ENCODE data around the gene PGA4.
"Not testable (repeated sequence)": the region's sequence is repeated elsewhere in the genome, so short reads cannot be mapped to it uniquely, and the experiment has no call there.

The PGA4 gene

GRCh38 chr11:61222047-61222446, at the start of gene PGA4:
TSS of gene PGA4 (plus strand) at chr11:61222347. CDS start at chr11:61222401, 54 bp downstream.
- not testable (repeated sequence) for DNase-seq

- DNase-seq: no peak
Measured at GRCh38 chr11:61172356-61172755, 49.8 kb upstream of the PGA4 start.

- no peak for DNase-seq
Measured at GRCh38 chr11:61172888-61173287, 49.3 kb upstream of the PGA4 start.

- no peak for DNase-seq
Measured at GRCh38 chr11:61173456-61173855, 48.7 kb upstream of the PGA4 start.

GRCh38 chr11:61174273-61174672, 47.9 kb upstream of the PGA4 start:
- DNase-seq: no peak

- no peak for DNase-seq
Measured at GRCh38 chr11:61174949-61175348, 47.2 kb upstream of the PGA4 start.

- no peak for DNase-seq
Measured at GRCh38 chr11:61176446-61176845, 45.7 kb upstream of the PGA4 start.

GRCh38 chr11:61180205-61180604, 41.9 kb upstream of the PGA4 start:
- DNase-seq: not testable (repeated sequence)

GRCh38 chr11:61181489-61181888, 40.7 kb upstream of the PGA4 start:
- DNase-seq: no peak

- no peak for DNase-seq
Measured at GRCh38 chr11:61183645-61184044, 38.5 kb upstream of the PGA4 start.

- no peak for DNase-seq
Measured at GRCh38 chr11:61186504-61186903, 35.6 kb upstream of the PGA4 start.

- peak; percentile 62 for DNase-seq
Measured at GRCh38 chr11:61187505-61188130, 34.5 kb upstream of the PGA4 start.

- DNase-seq: no peak
Measured at GRCh38 chr11:61189933-61190332, 32.2 kb upstream of the PGA4 start.

GRCh38 chr11:61193596-61193995, 28.6 kb upstream of the PGA4 start:
- DNase-seq: no peak

- no peak for DNase-seq
Measured at GRCh38 chr11:61194169-61194671, 27.9 kb upstream of the PGA4 start.

- no peak for DNase-seq
Measured at GRCh38 chr11:61194981-61195695, 27.0 kb upstream of the PGA4 start.

GRCh38 chr11:61195719-61196118, 26.4 kb upstream of the PGA4 start:
- no peak for DNase-seq

- no peak for DNase-seq
Measured at GRCh38 chr11:61198361-61198760, 23.8 kb upstream of the PGA4 start.

- no peak for DNase-seq
Measured at GRCh38 chr11:61198948-61199523, 23.1 kb upstream of the PGA4 start.

- DNase-seq: no peak
Measured at GRCh38 chr11:61201476-61201875, 20.7 kb upstream of the PGA4 start.

- not testable (repeated sequence) for DNase-seq
Measured at GRCh38 chr11:61202950-61203746, 19.0 kb upstream of the PGA4 start, which contains the start of gene PGA3. TSS of gene PGA3 (plus strand) at chr11:61203515. CDS start at chr11:61203565, 50 bp downstream.

GRCh38 chr11:61203873-61204272, 18.3 kb upstream of the PGA4 start:
- DNase-seq: not testable (repeated sequence)

- DNase-seq: not testable (repeated sequence)
Measured at GRCh38 chr11:61204502-61205059, 17.6 kb upstream of the PGA4 start.
